ENCODE measurements around the gene PGF.

- no peak for TF ChIP-seq CTCF (IDR thresholded peaks at IDR 0.05; ENCODE audit: insufficient read depth, low read length)
- TF ChIP-seq REST (IDR thresholded peaks at IDR 0.05; ENCODE audit: insufficient replicate concordance, low read depth), result no peak
Measured at GRCh38 chr14:74898083-74898482, 57.3 kb downstream of the PGF start.

Data from HL-60 (cell line).